Measurements from ENCODE around the gene LAMA4. TPM values are rescaled to one million over a fixed set of nuclear protein-coding genes. Genes with fewer than 3 reads are reported as not detected.

The LAMA4 gene
- total RNA-seq, 5 donors from 2014 or later (not counting 1 experiment from before 2014, with no cell fraction given): 0.25 to 0.85 (median 0.56) TPM; not detected in 2

DNA sequence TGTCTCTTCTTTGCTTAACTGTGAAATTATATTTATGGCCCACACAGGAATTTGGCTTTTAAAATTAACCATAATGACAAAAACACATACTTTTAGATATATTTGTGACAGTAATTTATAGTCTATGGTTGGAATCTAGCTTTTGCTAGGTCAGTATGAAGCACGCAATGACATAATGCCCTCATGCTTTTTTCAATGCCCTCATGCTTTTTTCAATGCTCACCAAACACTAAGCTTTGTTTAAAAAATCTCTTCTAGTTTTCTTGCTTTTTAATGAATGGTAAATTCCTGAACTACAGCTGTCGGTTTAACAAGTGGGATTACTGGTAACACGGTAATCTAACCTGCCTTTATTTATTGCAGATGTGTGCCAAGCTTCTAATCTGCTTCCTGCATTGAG, 187.8 kb downstream of the LAMA4 start:
- CTCF ChIA-PET: interaction anchor here in 1 of 2 donors (0.5 kb wide), 1 partner anchor 288 kb away, joined by 11 read pairs; no protein-coding TSS in a partner anchor
- Mint-ChIP-seq H3K27ac (no peak overlapping the region), H3K4me1 (peaks cover 2 to 10% (median 4%) of the 10 kb centered on the region in 3 donors), H3K27me3 (no peaks in the 10 kb centered on the region), H3K9me3 (no peaks in the 10 kb centered on the region), H3K36me3 (peaks cover 2% of the 10 kb centered on the region), H3K4me3 (no peak overlapping the region)
- no peaks in the 10 kb centered on the region for H3K9me3 ChIP-seq
- no peaks in the 10 kb centered on the region for H3K4me1 ChIP-seq (ENCODE audit: control insufficient read depth in 1 of 2, extremely low read depth in 1 of 2, insufficient read depth in 2 of 2, low read length in 2 of 2)
- peaks cover 0 to 6% of the 10 kb centered on the region in 2 donors for H3K36me3 ChIP-seq (ENCODE audit: control insufficient read depth in 2 of 2, extremely low read depth in 1 of 2, insufficient read depth in 1 of 2, low read length in 1 of 2)
- WGBS (ENCODE audit: insufficient coverage): 65% methylated on average over 2 of the region's 3 CpGs
- H3K27ac ChIP-seq (ENCODE audit: low read length): no peak overlapping the region
- no peaks in the 10 kb centered on the region for H3K27me3 ChIP-seq (replicated peaks in 1 of 2; ENCODE audit: control insufficient read depth in 2 of 2, extremely low read depth in 1 of 2, insufficient read depth in 2 of 2, low read length in 1 of 2)
- POLR2A ChIA-PET: interaction anchor here in 1 of 2 donors (0.7 to 1.4 kb wide), 2 partner anchors 13 to 370 kb away, joined by 3 to 4 read pairs; no protein-coding TSS in a partner anchor
- ATAC-seq (replicated peaks in 1 of 4) (no peak), DNase-seq (no peak)
- H3K4me3 ChIP-seq (ENCODE audit: control insufficient read depth in 1 of 2, extremely low read depth in 1 of 2, low read length in 1 of 2): no peak overlapping the region

DNA sequence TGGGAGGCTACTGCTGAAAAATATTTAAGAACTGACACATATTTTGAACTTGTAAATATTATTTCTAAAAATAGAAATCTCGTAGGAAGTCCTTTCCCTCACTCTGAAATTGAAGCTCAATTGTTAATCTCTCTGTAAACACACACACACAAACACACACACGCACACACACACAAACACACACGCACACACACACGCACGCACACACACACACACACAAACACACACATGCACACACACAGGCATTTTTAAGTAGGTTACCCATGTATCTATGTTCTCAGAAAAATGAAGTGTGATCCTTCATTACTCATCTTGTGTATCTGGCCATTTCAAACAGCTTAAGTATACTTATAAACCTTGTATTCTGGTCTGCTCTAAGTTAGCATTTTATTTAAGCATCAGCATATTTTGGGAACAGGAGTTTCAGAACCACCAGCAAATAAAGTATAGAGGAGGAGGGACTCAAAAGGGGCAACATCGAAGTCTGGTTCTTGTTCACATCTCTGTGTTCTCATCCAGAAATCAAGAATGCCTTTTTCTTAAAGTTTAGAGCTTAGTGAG, 188.9 kb downstream of the LAMA4 start:
- no peaks in the 10 kb centered on the region for H3K9me3 Mint-ChIP-seq
- no peaks in the 10 kb centered on the region for H3K9me3 ChIP-seq
- H3K4me3 ChIP-seq (ENCODE audit: control insufficient read depth in 1 of 2, extremely low read depth in 1 of 2, low read length in 1 of 2): no peak overlapping the region
- peaks cover 2 to 10% (median 4%) of the 10 kb centered on the region in 3 donors for H3K4me1 Mint-ChIP-seq
- H3K4me1 ChIP-seq (ENCODE audit: control insufficient read depth in 1 of 2, extremely low read depth in 1 of 2, insufficient read depth in 2 of 2, low read length in 2 of 2): no peaks in the 10 kb centered on the region
- H3K4me3 Mint-ChIP-seq: no peak overlapping the region
- no CpG with 5 or more reads among the region's 6 CpGs for WGBS (ENCODE audit: insufficient coverage)
- no peak overlapping the region for H3K27ac Mint-ChIP-seq
- POLR2A ChIA-PET: no interaction called here
- no peak overlapping the region for H3K27ac ChIP-seq (ENCODE audit: low read length)
- CTCF ChIA-PET: no interaction called here
- H3K36me3 Mint-ChIP-seq: no peaks in the 10 kb centered on the region
- H3K36me3 ChIP-seq (ENCODE audit: control insufficient read depth in 2 of 2, extremely low read depth in 1 of 2, insufficient read depth in 1 of 2, low read length in 1 of 2): peaks cover 0 to 4% of the 10 kb centered on the region in 2 donors
- ATAC-seq (replicated peaks in 1 of 4): no peak
- H3K27me3 Mint-ChIP-seq: no peaks in the 10 kb centered on the region
- H3K27me3 ChIP-seq (replicated peaks in 1 of 2; ENCODE audit: control insufficient read depth in 2 of 2, extremely low read depth in 1 of 2, insufficient read depth in 2 of 2, low read length in 1 of 2): no peaks in the 10 kb centered on the region
- DNase-seq: no peak

DNA sequence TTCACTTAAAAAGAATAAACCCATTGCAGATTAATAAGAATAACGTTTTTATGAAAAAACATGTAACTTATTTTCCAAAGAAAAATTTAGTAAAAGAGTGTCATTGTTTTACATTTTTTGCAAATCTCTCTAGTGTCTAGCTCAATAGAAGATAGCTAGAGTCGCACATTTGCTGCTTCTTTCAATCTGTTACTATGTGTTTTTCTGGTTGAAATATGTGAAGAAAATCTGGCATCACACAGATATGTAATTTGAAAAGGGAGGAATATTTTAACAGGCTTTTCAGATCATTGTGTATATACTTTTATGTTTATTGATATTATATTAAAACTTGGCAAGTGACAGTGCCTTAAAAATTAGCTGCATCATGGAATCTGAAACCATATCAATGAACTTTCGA, 191.4 kb downstream of the LAMA4 start:
- Histone ChIP-seq H3K9me3 (no peaks in the 10 kb centered on the region), H3K27ac (ENCODE audit: low read length) (no peak overlapping the region), H3K36me3 (ENCODE audit: control insufficient read depth in 2 of 2, extremely low read depth in 1 of 2, insufficient read depth in 1 of 2, low read length in 1 of 2) (no peaks in the 10 kb centered on the region), H3K4me3 (ENCODE audit: control insufficient read depth in 1 of 2, extremely low read depth in 1 of 2, low read length in 1 of 2) (no peak overlapping the region), H3K27me3 (replicated peaks in 1 of 2; ENCODE audit: control insufficient read depth in 2 of 2, extremely low read depth in 1 of 2, insufficient read depth in 2 of 2, low read length in 1 of 2) (no peaks in the 10 kb centered on the region), H3K4me1 (ENCODE audit: control insufficient read depth in 1 of 2, extremely low read depth in 1 of 2, insufficient read depth in 2 of 2, low read length in 2 of 2) (no peaks in the 10 kb centered on the region)
- ChIA-PET POLR2A (interaction anchor here in 1 of 2 donors (0.6 kb wide), 1 partner anchor 211 kb away, joined by 3 read pairs; no protein-coding TSS in a partner anchor), CTCF (no interaction called here)
- Mint-ChIP-seq H3K9me3 (no peaks in the 10 kb centered on the region), H3K27me3 (no peaks in the 10 kb centered on the region), H3K4me3 (no peak overlapping the region), H3K4me1 (peaks cover 2 to 10% (median 4%) of the 10 kb centered on the region in 3 donors), H3K27ac (no peak overlapping the region), H3K36me3 (no peaks in the 10 kb centered on the region)
- WGBS (ENCODE audit: insufficient coverage): no CpG with 5 or more reads among the region's 3 CpGs
- DNase-seq (no peak), ATAC-seq (replicated peaks in 1 of 4) (no peak)

DNA sequence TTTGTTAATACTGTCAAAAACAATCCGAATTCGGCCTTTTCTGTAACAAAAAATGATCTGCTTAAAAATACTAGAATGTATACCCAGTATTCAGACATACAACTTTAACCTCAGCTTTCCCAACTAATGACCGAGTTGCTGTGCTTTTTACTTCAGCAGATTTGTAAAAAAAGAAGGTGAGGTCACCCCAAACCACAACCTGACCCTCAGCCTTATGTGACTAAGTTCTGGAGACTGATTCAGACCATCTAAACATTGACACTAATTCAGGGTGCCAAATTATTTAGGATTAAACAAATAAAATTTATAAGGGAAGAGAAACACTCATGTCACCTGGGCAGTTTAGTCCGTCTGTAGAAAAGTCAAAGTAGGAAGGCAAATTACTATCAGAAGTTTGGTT, 192.8 kb downstream of the LAMA4 start:
- H3K4me1 ChIP-seq (ENCODE audit: control insufficient read depth in 1 of 2, extremely low read depth in 1 of 2, insufficient read depth in 2 of 2, low read length in 2 of 2): no peaks in the 10 kb centered on the region
- WGBS (ENCODE audit: insufficient coverage): no CpG with 5 or more reads among the region's 4 CpGs
- ChIA-PET CTCF (interaction anchor here in 1 of 2 donors (0.6 to 1.2 kb wide), 2 partner anchors 44 to 1120 kb away, joined by 4 to 5 read pairs; no protein-coding TSS in a partner anchor), POLR2A (interaction anchor here (0.6 kb wide), 2 partner anchors 18 to 1378 kb away, joined by 3 to 4 read pairs; no protein-coding TSS in a partner anchor)
- no peak overlapping the region for H3K4me3 ChIP-seq (ENCODE audit: control insufficient read depth in 1 of 2, extremely low read depth in 1 of 2, low read length in 1 of 2)
- no peak overlapping the region for H3K27ac ChIP-seq (ENCODE audit: low read length)
- H3K27me3 Mint-ChIP-seq: no peaks in the 10 kb centered on the region
- no peaks in the 10 kb centered on the region for H3K36me3 Mint-ChIP-seq
- H3K36me3 ChIP-seq (ENCODE audit: control insufficient read depth in 2 of 2, extremely low read depth in 1 of 2, insufficient read depth in 1 of 2, low read length in 1 of 2): no peaks in the 10 kb centered on the region
- ATAC-seq (replicated peaks in 1 of 4): no peak
- DNase-seq: no peak
- no peak overlapping the region for H3K4me3 Mint-ChIP-seq
- H3K27me3 ChIP-seq (replicated peaks in 1 of 2; ENCODE audit: control insufficient read depth in 2 of 2, extremely low read depth in 1 of 2, insufficient read depth in 2 of 2, low read length in 1 of 2): no peaks in the 10 kb centered on the region
- H3K9me3 ChIP-seq: no peaks in the 10 kb centered on the region
- peaks cover 0 to 6% (median 0%) of the 10 kb centered on the region in 3 donors for H3K4me1 Mint-ChIP-seq
- H3K9me3 Mint-ChIP-seq: no peaks in the 10 kb centered on the region
- H3K27ac Mint-ChIP-seq: no peak overlapping the region

Other genes with a start within 250 kb of the LAMA4 start
- not detected for gene CCN6, start 200.5 kb downstream of the LAMA4 start, total RNA-seq
- 10 to 100 TPM; 26.8 to 40.9 (median 33.6) TPM for gene TUBE1, start 167.1 kb downstream of the LAMA4 start, total RNA-seq
- gene FAM229B, start 167.0 kb downstream of the LAMA4 start, total RNA-seq: 1 to 10 TPM; 1.2 to 3.7 (median 3.5) TPM
- not detected for gene RFPL4B, start 92.8 kb upstream of the LAMA4 start, total RNA-seq